CD14-positive monocyte (primary cell): Measurements from ENCODE around the gene VPS35. TPM values are rescaled to one million over a fixed set of nuclear protein-coding genes. Genes with fewer than 3 reads are reported as not detected.
A peak's percentile ranks its signal among the peaks of the same experiment; 100 is the strongest.

Experiments
- DNase-seq, 3 donors: peaks; one replicate each; pipeline ENCODE4 v3.0.0-alpha.2; 2011 to 2022
- H2AFZ ChIP-seq: 2 replicates; pipeline ENCODE4 v1.6.0; 2012; ENCODE audit warnings: mild to moderate bottlenecking, low read depth, low read length, inconsistent platforms; ENCODE audit not compliant: insufficient read depth, poor library complexity, severe bottlenecking
- H3K27ac ChIP-seq, 2 donors: 1 replicate in 1 of 2; 2 replicates in 1 of 2; pipeline ENCODE4 v1.5.1; 2012 to 2013; ENCODE audit warnings: low read length in 2 of 2, control low read depth in 1 of 2, inconsistent platforms in 1 of 2, low read depth in 1 of 2, mild to moderate bottlenecking in 1 of 2
- H3K27me3 ChIP-seq, 2 donors: one replicate each; pipeline versions ENCODE4 v1.6.0 to v1.6.1; 2011 to 2013; ENCODE audit warnings: low read length in 2 of 2; ENCODE audit not compliant: control insufficient read depth in 2 of 2, insufficient read depth in 2 of 2
- H3K36me3 ChIP-seq, 2 donors: replicated peaks in 1 of 2; 1 replicate in 1 of 2; 2 replicates in 1 of 2; pipeline versions ENCODE4 v1.5.1 to v1.6.1; 2012 to 2013; ENCODE audit warnings: low read length in 2 of 2, control low read depth in 1 of 2, inconsistent platforms in 1 of 2, mild to moderate bottlenecking in 1 of 2; ENCODE audit not compliant: insufficient read depth in 2 of 2, control insufficient read depth in 1 of 2
- H3K4me1 ChIP-seq, 2 donors: 1 replicate in 1 of 2; 2 replicates in 1 of 2; pipeline versions ENCODE4 v1.5.1 to v1.6.1; 2012 to 2013; ENCODE audit warnings: low read length in 2 of 2, control low read depth in 1 of 2, inconsistent platforms in 1 of 2, mild to moderate bottlenecking in 1 of 2, moderate library complexity in 1 of 2; ENCODE audit not compliant: insufficient read depth in 2 of 2, control insufficient read depth in 1 of 2
- H3K4me2 ChIP-seq: replicated peaks from 2 replicates; pipeline ENCODE3; 2012; ENCODE audit warnings: low read length, moderate library complexity, mild to moderate bottlenecking; ENCODE audit not compliant: poor library complexity, severe bottlenecking; ENCODE audit errors: extremely low read depth
- H3K4me3 ChIP-seq, 3 experiments: fragments of 200-600 bp in 1 of 3; sonication (generic) in 1 of 3; replicated peaks in 1 of 3; 1 replicate in 2 of 3; 2 replicates in 1 of 3; pipeline ENCODE4 v1.5.1; 2011 to 2013; ENCODE audit warnings: low read length in 3 of 3, mild to moderate bottlenecking in 3 of 3, control low read depth in 2 of 3, low read depth in 2 of 3, inconsistent platforms in 1 of 3, moderate library complexity in 1 of 3
- H3K79me2 ChIP-seq: 2 replicates; pipeline ENCODE4 v1.6.0; 2012; ENCODE audit warnings: mild to moderate bottlenecking, control low read depth, inconsistent platforms, low read length, moderate library complexity; ENCODE audit not compliant: insufficient read depth
- H3K9ac ChIP-seq: 2 replicates; pipeline ENCODE4 v1.6.0; 2017; ENCODE audit warnings: low read length, mild to moderate bottlenecking; ENCODE audit not compliant: insufficient read depth, poor library complexity, severe bottlenecking
- H3K9me3 ChIP-seq, 2 donors: replicated peaks in 1 of 2; 1 replicate in 1 of 2; 2 replicates in 1 of 2; pipeline versions ENCODE4 v1.5.1 to v1.6.1; 2012 to 2013; ENCODE audit warnings: low read length in 2 of 2, control low read depth in 1 of 2; ENCODE audit not compliant: control insufficient read depth in 1 of 2, insufficient read depth in 1 of 2
- H4K20me1 ChIP-seq: 2 replicates; pipeline ENCODE4 v1.6.0; 2012; ENCODE audit warnings: mild to moderate bottlenecking, low read length, control low read depth, moderate library complexity; ENCODE audit not compliant: insufficient read depth
- H3K27ac Mint-ChIP-seq, 7 donors: one replicate each; pipeline ENCODE4 v1.8.0; 2020; ENCODE audit warnings: mild to moderate bottlenecking in 7 of 7, mixed read lengths in 7 of 7, moderate library complexity in 6 of 7, inconsistent platforms in 2 of 7
- H3K27me3 Mint-ChIP-seq, 3 donors: one replicate each; pipeline ENCODE4 v1.8.0; 2021 to 2022; ENCODE audit warnings: low read depth in 3 of 3, mild to moderate bottlenecking in 3 of 3, mixed read lengths in 3 of 3, moderate library complexity in 3 of 3, inconsistent platforms in 1 of 3
- H3K36me3 Mint-ChIP-seq, 2 donors: one replicate each; pipeline ENCODE4 v1.8.0; 2020; ENCODE audit warnings: mixed read lengths in 2 of 2, inconsistent platforms in 1 of 2, mild to moderate bottlenecking in 1 of 2
- H3K4me1 Mint-ChIP-seq: one replicate; pipeline ENCODE4 v1.8.0; 2020; ENCODE audit warnings: mild to moderate bottlenecking, mixed read lengths
- H3K4me3 Mint-ChIP-seq, 2 donors: one replicate each; pipeline ENCODE4 v1.8.0; 2020; ENCODE audit warnings: mild to moderate bottlenecking in 2 of 2, mixed read lengths in 2 of 2, moderate library complexity in 1 of 2
- H3K9me3 Mint-ChIP-seq, 7 donors: one replicate each; pipeline ENCODE4 v1.8.0; 2020 to 2022; ENCODE audit warnings: mixed read lengths in 7 of 7, mild to moderate bottlenecking in 6 of 7, moderate library complexity in 6 of 7, inconsistent platforms in 2 of 7
- WGBS: methylation state at CpG from one replicate; pipeline ENCODE4 v1.1.5; 2013; ENCODE audit warnings: missing lambda C conversion rate; ENCODE audit not compliant: insufficient coverage; 5-methylcytosine and 5-hydroxymethylcytosine counted together
- intact Hi-C, 2 donors: fragments of 100-400 bp; cut with micrococcal nuclease; formaldehyde crosslinking; loops; one replicate each; pipeline versions ENCODE4 v1.15.0 to v1.15.1; 2023
- polyA plus RNA-seq, 3 donors: library from polyadenylated mRNA; depleted of rRNA in 1 of 3; unstranded in 2 of 3; stranded (reverse) in 1 of 3; fragments of 300-500 nt in 2 of 3; fragments of >200 nt in 1 of 3; fragmentation: Illumina TruSeq in 2 of 3; gene quantifications; 1 replicate in 2 of 3; 2 replicates in 1 of 3; pipeline ENCODE4 v1.2.3, GENCODE V29; 2012 to 2021
- TF ChIP-seq, protein P1 (sequence below): fragments of 200-600 bp; IDR thresholded peaks from one replicate; pipeline ENCODE4 v1.8.0; 2022; ENCODE audit warnings: antibody characterized with exemption, mild to moderate bottlenecking

Gene VPS35
- polyA plus RNA-seq, 3 donors: 14.6 to 130 (median 113) TPM

DNA sequence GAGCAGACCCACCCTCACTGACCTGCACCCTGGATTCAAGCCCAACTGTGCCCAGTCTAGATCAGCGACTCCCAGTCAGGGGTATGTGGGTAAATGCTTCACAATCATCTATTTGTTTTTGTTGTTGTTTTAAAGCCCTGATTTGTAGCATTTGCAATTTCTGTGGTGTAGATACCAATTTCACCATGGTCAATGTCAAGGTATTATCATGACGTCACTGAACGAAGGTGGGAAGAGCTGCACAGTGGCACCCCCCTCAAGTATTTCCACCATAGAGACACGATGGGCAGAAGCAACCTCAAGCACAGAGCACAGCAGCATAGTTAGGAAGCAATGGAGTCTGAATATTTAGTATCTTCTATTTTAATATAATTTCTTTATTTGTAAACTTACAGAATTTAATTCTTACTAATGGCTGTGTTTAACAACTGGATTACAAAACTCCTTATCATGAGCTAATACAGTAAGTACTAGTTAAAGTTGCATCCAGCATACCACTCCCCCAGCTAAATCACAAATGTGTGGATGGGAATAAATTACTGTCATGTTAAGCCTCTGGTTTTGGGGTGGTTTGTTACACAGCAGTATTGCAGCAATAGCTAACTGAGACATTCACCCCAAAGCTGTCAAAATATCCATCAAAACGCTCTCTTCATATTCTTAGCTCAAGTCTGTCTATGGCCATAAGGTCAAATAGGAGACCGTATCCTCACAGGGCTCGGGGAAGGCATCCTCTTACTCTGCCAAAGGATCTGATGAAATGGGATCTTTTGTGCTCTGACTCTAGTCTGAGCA, 26.0 kb upstream of the VPS35 start:
- Histone ChIP-seq H3K9me3 (no peaks in the 10 kb centered on the region), H3K27ac (no peak overlapping the region), H3K27me3 (no peaks in the 10 kb centered on the region), H3K36me3 (no peaks in the 10 kb centered on the region), H3K4me3 (no peak overlapping the region), H3K9ac (no peak overlapping the region), H3K79me2 (no peaks in the 10 kb centered on the region), H2AFZ (no peak overlapping the region), H3K4me2 (no peak overlapping the region), H4K20me1 (no peaks in the 10 kb centered on the region), H3K4me1 (peaks cover 44 to 45% of the 10 kb centered on the region in 2 donors)
- no peak overlapping the region for H3K4me3 Mint-ChIP-seq
- 94% methylated on average over 2 of the region's 7 CpGs for WGBS
- DNase-seq: no peak
- H3K27ac Mint-ChIP-seq: peak overlapping the region in 1 of 7 donors; percentile 64
- peaks cover 0 to 7% (median 2%) of the 10 kb centered on the region in 3 donors for H3K27me3 Mint-ChIP-seq
- intact Hi-C loops: no loop called here
- peaks cover 52% of the 10 kb centered on the region for H3K4me1 Mint-ChIP-seq
- TF ChIP-seq, protein P1, sequence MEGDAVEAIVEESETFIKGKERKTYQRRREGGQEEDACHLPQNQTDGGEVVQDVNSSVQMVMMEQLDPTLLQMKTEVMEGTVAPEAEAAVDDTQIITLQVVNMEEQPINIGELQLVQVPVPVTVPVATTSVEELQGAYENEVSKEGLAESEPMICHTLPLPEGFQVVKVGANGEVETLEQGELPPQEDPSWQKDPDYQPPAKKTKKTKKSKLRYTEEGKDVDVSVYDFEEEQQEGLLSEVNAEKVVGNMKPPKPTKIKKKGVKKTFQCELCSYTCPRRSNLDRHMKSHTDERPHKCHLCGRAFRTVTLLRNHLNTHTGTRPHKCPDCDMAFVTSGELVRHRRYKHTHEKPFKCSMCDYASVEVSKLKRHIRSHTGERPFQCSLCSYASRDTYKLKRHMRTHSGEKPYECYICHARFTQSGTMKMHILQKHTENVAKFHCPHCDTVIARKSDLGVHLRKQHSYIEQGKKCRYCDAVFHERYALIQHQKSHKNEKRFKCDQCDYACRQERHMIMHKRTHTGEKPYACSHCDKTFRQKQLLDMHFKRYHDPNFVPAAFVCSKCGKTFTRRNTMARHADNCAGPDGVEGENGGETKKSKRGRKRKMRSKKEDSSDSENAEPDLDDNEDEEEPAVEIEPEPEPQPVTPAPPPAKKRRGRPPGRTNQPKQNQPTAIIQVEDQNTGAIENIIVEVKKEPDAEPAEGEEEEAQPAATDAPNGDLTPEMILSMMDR: no peak
- H3K36me3 Mint-ChIP-seq: peaks cover 2% of the 10 kb centered on the region in 2 donors
- peaks cover 0 to 3% (median 2%) of the 10 kb centered on the region in 7 donors for H3K9me3 Mint-ChIP-seq

GRCh38 chr16:46713634-46714033, 24.7 kb upstream of the VPS35 start:
- no peaks in the 10 kb centered on the region for H3K9me3 ChIP-seq
- WGBS: no CpG with 5 or more reads among the region's 3 CpGs
- Mint-ChIP-seq H3K9me3 (peaks cover 0 to 3% (median 0%) of the 10 kb centered on the region in 7 donors), H3K4me3 (no peak overlapping the region), H3K27me3 (peaks cover 0 to 7% (median 2%) of the 10 kb centered on the region in 3 donors), H3K4me1 (peaks cover 56% of the 10 kb centered on the region), H3K36me3 (peaks cover 2% of the 10 kb centered on the region in 2 donors), H3K27ac (peak overlapping the region in 3 of 7 donors; percentile 14 to 88 (median 79))
- H3K4me1 ChIP-seq: peaks cover 52 to 53% of the 10 kb centered on the region in 2 donors
- no peaks in the 10 kb centered on the region for H4K20me1 ChIP-seq
- H3K27me3 ChIP-seq: no peaks in the 10 kb centered on the region
- intact Hi-C loops: no loop called here
- no peak overlapping the region for H2AFZ ChIP-seq
- no peak for DNase-seq
- no peaks in the 10 kb centered on the region for H3K79me2 ChIP-seq
- H3K9ac ChIP-seq: no peak overlapping the region
- H3K36me3 ChIP-seq: no peaks in the 10 kb centered on the region
- H3K4me3 ChIP-seq: peak overlapping the region in 1 of 3 experiments; percentile 66
- H3K27ac ChIP-seq: peak overlapping the region in 1 of 2 donors; percentile 88
- no peak overlapping the region for H3K4me2 ChIP-seq
- TF ChIP-seq, protein P1: no peak
